GM18505 (cell line): ENCODE data around the gene MARS1.
"Not testable (repeated sequence)": the region's sequence is repeated elsewhere in the genome, so short reads cannot be mapped to it uniquely, and the experiment has no call there.

ENCODE experiments used
- ATAC-seq: cut with Tn5 transposase; IDR thresholded peaks from one replicate; pipeline ENCODE4 v1.9.1; 2021; ENCODE audit not compliant: unreplicated experiment
- POLR2A ChIP-seq: IDR thresholded peaks from 4 replicates; pipeline ENCODE4 v1.6.1; 2011; ENCODE audit warnings: borderline replicate concordance; ENCODE audit not compliant: insufficient read depth, insufficient read length; ENCODE audit errors: extremely low read depth

The MARS1 gene

DNA sequence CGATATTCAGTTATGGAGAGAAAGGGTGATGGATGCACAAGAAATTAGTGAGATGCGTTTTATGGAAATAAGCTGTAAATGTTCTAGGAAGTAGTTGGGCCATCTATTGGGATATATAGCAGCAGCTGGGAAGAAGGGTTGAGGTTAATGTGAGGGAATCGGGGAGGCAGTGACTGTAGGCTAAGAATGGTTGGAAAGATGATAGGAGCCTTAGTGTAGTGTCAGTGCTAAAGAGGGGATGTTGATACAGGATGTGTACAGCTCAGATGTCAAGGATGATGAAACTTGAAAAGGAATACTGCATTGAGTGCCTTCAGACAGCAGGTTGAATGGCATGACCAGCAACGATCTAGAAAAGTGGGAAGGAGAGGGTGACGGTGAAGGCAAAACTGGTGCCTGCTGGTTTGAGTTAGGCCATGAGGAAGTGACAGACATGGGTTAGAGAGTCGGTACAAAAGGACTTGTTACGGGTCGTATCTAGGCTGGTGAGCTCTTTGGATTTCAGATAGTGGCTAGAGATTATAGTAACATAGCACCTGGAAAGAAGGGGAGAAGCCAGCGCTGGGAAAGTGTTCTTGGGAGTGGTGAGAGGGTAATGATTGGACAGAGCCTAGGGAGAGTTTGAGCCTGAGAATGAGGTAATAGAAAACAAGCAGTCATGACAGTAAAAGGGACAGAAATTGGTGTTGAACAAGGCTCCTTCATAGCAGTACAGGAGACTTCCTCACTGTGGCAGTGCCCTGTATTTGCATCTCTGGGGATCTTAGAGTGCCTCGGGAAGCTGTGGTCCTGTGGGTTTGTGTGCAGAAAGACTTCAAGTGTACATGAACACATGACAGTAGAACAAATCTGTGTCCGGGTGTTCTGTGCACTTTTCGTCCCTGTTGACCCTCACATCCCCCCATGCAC lies 9.6 kb downstream of the MARS1 start:
- TF ChIP-seq POLR2A = peak; percentile 22
- ATAC-seq = no peak

DNA sequence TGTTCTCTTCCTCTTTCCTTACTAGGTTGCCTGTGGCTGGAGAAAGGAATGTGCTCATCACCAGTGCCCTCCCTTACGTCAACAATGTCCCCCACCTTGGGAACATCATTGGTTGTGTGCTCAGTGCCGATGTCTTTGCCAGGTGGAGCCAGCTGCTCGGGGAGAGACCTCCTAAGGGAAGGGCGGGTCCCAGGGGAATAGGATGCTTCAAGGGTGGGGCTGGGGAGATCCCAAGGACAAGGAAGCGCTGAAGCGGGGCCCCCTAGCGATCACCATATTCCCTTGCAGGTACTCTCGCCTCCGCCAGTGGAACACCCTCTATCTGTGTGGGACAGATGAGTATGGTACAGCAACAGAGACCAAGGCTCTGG lies 10.2 kb downstream of the MARS1 start:
- no peak for TF ChIP-seq POLR2A
- no peak for ATAC-seq

DNA sequence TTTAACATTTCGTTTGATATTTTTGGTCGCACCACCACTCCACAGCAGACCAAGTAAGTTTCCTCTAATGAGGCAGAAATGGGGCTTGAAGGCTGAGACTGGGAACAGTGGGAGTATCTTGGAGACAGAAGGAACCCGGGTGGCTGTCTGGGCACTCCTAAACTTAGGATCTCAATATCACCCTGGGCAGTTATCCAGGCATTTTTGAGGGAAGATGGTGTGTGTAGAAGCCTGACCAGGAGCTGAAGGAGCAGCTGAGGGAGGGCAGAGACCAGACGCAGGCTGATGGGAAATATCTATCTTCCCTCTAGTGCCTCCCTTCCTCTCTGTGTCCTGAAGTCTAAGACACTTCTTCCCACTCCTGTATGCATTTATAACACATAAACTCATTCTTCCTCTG lies 10.7 kb downstream of the MARS1 start:
- TF ChIP-seq POLR2A = no peak
- ATAC-seq = no peak

DNA sequence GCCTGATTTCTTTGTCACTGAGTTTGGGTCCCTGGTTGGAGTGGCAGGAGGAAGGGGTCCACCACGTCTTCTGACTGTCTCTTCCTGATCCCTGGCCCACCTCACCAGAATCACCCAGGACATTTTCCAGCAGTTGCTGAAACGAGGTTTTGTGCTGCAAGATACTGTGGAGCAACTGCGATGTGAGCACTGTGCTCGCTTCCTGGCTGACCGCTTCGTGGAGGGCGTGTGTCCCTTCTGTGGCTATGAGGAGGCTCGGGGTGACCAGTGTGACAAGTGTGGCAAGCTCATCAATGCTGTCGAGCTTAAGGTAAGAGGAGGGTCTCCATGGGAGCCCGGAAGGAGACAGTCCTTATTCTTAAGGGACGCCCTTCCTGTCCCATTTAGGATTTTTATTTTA lies 12.3 kb downstream of the MARS1 start:
- no peak for TF ChIP-seq POLR2A
- no peak for ATAC-seq

DNA sequence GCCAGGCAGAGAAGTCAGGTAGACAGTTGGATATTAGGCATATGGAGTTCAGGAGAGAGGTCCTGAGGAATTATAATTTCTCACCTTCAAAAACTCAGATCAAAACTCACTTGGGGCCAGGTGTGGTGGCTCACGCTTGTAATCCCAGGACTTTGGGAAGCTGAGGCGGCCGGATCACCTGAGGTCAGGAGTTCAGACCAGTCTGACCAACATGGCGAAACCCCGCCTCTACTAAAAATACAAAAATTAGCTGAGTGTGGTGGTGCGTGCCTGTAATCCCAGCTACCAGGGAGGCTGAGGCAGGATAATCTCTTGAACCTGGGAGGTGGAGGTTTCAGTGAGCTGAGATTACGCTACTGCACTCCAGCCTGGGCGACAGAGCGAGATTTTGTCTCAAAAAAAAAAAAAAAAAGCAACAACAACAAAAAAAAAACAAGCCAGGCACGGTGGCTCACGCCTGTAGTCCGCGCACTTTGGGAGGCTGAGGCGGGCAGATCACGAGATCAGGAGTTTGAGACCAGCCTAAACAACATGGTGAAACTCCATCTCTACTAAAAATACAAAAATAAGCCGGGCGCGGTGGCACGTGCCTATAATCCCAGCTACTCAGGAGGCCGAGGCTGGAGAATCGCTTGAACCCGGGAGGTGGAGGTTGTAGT lies 14.6 kb downstream of the MARS1 start:
- not testable (repeated sequence) for ATAC-seq

DNA sequence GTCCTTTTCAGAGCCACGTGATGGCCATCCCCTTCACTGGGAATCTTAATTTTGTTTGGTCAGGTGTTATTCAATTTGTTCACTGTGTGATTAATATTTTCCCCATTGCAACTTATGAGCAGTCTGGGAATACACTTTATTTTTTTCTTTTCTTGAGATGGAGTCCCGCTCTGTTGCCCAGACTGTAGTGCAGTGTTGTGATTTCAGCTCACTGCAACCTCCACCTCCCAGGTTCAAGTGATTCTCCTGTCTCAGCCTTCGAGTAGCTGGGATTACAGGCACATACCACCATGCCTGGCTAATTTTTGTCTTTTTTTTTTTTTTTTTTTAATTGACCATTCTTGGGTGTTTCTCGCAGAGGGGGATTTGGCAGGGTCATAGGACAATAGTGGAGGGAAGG lies 18.7 kb downstream of the MARS1 start:
- ATAC-seq = not testable (repeated sequence)

DNA sequence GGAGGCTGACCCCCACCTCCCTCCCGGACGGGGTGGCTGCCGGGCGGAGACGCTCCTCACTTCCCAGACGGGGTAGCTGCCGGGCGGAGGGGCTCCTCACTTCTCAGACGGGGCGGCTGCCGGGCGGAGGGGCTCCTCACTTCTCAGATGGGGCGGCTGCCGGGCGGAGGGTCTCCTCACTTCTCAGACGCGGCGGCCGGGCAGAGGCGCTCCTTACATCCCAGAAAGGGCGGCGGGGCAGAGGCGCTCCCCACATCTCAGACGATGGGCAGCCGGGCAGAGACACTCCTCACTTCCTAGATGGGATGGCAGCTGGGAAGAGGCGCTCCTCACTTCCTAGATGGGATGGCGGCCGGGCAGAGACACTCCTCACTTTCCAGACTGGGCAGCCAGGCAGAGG lies 19.9 kb downstream of the MARS1 start:
- not testable (repeated sequence) for ATAC-seq

DNA sequence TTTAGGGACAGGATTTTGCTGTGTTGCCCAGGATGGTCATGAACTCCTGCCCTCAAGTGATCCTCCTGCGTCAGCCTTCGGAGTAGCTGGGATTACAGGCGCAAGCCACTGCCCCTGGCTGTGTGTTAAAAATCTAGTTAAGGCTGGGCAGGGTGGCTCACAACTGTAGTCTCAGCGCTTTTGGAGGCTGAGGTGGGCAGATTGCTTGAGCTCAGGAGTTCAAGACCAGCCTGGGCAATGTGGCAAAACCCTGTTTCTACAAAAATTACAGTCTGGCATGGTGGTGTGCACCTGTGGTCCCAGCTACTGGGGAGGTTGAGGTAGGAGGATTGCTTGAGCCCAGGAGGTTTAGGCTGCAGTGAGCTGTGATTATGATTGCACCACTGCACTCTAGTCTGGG lies 23.3 kb downstream of the MARS1 start:
- ATAC-seq = no peak
- TF ChIP-seq POLR2A = no peak

DNA sequence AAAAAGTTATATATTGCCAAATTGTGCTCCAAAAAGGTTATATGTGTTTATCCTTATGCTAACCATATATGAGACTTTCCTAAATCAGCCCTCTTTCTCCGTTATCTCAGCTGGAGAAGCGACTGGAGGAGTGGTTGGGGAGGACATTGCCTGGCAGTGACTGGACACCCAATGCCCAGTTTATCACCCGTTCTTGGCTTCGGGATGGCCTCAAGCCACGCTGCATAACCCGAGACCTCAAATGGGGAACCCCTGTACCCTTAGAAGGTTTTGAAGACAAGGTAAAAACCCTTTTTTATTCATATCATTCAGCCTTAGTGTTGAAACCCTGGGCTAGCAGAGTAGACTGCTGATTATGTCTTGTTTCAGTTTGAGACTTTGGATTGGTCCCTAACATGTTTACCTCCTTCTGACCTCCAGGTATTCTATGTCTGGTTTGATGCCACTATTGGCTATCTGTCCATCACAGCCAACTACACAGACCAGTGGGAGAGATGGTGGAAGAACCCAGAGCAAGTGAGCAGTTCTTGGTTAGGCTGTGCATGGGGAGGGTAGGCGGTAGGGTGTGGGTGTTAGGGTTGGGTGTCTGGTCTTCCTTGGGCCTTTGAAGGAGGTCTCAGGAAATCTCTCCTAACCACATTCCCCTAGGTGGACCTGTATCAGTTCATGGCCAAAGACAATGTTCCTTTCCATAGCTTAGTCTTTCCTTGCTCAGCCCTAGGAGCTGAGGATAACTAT lies 23.9 kb downstream of the MARS1 start:
- no peak for TF ChIP-seq POLR2A
- ATAC-seq = no peak

DNA sequence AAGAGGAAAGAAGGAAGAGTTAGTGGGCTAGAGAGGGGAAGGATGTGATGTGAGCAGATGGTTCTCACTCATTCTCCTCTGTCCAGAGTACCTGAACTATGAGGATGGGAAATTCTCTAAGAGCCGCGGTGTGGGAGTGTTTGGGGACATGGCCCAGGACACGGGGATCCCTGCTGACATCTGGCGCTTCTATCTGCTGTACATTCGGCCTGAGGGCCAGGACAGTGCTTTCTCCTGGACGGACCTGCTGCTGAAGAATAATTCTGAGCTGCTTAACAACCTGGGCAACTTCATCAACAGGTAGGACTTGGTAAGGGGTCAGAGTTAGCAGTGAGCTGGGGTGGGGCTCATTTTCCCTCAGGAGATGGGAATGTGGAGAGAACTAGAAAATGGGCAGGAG lies 24.8 kb downstream of the MARS1 start:
- ATAC-seq = no peak
- TF ChIP-seq POLR2A = no peak

DNA sequence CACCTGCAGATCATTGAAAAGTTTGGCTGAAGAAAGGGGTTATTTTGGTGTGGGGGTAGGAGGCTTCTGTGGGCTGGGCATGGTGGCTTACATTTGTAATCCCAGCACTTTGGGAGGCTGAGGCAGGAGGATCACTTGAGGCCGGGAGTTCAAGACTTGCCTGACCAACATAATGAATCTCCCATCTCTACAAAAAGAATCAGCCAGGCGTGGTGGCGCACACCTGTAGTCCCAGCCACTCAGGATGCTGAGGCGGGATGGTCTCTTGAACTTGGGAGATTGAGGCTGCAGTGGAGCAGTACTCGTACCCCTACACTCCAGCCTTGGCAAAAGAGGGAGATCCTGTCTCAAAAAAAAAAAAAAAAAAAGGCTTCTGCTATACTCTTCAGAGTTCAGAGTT lies 25.4 kb downstream of the MARS1 start:
- ATAC-seq = no peak
- no peak for TF ChIP-seq POLR2A

DNA sequence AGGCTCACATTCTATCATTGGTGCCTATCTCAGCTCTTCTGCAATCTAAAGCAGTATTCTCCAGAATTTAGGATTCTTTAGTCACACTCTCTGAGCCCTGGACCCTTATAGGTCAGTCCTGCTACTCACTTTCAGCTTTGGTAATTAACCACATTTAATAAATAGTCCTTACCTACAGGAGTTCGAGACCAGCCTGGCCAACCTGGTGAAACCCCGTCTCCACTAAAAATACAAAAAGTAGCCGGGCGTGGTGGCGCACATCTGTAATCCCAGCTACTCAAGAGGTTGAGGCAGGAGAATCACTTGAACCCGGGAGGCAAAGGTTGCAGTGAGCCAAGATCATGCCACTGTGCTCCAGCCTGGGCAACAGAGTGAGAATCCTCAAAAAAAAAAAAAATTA lies 25.8 kb downstream of the MARS1 start:
- not testable (repeated sequence) for ATAC-seq

DNA sequence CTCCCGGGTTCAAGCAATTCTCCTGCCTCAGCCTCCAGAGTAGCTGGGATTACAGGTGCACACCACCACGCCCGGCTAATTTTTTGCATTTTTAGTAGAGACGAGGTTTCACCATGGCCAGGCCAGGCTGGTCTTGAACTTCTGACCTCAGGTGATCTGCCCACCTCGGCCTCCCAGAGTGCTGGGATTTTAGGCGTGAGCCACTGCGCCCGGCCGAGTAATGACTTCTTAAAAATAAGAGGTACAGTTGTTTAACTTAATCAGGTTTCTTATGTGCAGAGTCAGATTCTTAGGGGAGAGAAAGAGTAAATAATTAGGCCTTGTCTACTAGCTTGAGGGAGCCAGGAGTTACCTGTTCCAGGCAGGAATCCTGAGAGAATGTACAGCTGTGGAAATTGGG lies 26.4 kb downstream of the MARS1 start:
- not testable (repeated sequence) for ATAC-seq

DNA sequence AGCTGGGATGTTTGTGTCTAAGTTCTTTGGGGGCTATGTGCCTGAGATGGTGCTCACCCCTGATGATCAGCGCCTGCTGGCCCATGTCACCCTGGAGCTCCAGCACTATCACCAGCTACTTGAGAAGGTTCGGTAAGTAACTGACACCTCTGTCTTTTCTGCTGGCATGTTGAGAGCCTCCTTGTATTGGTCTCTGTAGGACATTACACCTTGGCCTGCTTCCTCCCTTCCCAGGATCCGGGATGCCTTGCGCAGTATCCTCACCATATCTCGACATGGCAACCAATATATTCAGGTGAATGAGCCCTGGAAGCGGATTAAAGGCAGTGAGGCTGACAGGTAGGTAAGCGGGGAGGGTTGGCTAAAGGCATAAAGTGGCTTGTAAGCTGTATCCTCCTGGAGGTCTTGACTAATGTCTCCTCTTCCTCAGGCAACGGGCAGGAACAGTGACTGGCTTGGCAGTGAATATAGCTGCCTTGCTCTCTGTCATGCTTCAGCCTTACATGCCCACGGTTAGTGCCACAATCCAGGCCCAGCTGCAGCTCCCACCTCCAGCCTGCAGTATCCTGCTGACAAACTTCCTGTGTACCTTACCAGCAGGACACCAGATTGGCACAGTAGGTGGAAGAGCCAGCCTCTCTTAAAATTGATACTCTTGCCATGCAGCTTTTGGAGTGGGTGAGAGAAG lies 27.0 kb downstream of the MARS1 start:
- no peak for ATAC-seq
- TF ChIP-seq POLR2A = no peak
